HG02623 (cell line): ENCODE results near the gene MAML3.
A peak's percentile ranks its signal among the peaks of the same experiment; 100 is the strongest.

ENCODE experiments used
- ATAC-seq: cut with Tn5 transposase; IDR thresholded peaks from one replicate; pipeline ENCODE4 v1.9.1; 2021; ENCODE audit warnings: moderate library complexity; ENCODE audit not compliant: unreplicated experiment

Gene MAML3

DNA sequence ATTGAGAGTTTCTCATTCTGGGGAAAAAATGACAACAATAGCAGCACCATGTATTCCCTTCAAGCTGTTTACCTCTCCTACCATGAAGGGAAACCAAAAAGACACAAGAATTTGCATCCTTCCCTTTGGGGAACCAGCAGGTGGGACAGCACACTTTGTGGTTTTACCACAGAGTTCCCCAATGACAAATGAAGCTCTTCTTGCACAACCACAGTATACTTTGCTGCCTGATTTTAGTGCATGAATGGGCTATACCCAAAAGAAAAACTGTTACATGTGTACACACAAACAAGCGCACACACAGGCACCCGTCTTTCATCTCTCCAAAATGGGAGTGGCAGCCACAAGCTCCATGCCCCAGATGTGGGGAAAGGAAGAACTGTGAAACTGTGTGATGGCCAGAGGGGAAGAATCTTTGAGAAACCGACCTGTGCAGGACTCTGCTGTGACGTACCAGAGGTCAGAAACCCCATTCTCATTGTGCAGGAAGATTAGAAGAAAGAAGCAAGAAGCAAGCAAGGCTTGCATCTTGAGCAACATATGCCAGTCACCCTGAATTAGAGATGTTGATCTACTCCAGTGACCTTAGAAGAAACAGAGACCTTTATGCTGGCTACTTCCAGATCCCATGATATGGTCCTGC, 2.7 kb upstream of the MAML3 start:
- peak; percentile 83 for ATAC-seq

DNA sequence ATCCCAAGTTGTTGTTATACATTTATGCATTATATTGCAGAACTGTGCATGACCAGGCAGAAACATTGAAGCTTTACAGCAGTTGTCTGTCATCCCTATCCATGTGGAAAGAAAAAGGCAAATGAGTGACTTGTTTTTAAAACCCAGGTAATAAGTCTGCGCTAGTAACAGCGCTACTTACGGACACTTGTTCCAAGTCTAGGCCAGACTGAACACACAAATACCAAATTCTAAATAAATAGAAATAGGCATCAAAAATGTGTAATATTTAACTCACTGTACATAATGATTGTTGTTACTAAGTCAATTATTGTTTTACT, 548 bp upstream of the MAML3 start:
- ATAC-seq: no peak

DNA sequence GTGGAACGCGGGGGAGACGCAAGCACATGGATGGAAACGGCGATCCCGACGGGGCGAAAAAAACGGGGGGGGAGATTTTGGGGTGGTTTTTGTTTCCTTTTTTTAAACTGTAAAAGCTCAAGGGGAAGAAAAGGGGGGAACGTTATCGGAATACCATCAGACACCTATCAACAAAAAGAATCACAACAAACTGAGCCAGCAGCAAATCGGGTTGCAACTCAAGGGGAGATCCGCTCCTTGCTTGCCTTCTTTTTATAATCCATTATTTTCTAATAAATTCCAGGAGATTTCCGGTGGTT, 616 bp downstream of the MAML3 start:
- ATAC-seq: no peak

DNA sequence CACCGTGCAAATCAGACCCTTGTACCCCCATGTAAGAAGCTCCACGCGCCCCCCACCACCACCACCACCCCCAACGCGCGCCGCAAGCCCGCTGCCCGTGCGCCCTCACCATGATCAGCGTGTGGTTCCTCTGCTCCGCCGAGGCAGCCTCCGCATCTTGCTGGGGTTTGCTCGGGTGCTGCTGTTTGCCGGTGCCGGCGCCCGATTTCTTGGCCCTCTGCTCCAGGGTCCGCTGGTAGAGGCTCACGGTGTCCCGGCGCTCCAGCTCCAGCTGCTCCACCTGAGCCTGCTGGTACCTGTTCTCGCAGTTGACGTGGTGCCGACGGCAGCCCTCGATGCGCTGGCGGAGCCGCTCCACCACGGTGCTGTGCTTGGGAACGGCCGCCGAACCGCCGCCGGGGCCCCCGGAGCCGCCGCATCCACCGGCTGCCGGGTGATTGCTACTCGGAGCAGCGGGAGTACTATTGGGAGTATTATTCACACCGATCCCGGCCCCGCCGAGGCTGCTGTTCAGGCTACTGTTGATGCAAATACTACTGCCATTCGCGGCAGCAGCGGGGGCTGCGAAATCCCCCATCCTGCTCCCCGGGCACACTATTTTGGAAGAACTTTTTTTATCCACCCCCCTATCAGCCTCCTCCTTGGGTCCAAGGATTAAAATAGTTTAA, 1.1 kb downstream of the MAML3 start:
- ATAC-seq: no peak

DNA sequence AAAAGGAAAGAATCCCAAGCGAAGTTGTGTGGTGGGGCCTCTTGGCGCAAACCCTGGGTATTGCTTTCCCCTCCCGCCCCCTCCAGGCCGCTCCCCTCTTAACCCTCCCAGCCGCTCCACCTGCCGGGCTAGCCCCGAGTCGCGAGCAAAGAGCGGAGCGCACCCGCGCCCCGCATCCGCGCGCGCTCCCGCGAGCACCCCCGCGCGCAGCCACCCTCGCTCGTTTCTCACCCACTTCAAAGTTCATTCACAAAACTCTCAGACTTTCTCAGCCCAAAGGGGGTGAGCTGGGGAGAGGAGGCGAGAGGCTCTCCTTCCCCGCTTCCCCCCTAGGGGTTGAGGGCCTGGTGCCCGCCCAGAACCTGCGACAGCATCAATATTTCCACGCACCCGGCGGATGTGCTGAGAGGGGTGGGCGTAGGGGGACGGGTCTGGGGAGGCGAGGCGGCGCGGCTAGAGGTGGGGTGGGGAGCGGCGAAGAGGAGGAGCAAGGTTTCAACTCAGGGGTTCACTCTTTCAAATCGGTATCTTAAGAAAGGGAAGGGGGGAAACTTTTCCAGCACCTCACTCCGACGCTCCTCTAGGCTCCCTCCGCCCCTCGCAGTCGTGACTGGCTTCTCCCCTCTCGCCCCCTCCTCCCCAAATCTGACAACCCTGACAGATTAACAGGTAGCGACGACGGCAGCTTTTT, 1.8 kb downstream of the MAML3 start:
- ATAC-seq: no peak

DNA sequence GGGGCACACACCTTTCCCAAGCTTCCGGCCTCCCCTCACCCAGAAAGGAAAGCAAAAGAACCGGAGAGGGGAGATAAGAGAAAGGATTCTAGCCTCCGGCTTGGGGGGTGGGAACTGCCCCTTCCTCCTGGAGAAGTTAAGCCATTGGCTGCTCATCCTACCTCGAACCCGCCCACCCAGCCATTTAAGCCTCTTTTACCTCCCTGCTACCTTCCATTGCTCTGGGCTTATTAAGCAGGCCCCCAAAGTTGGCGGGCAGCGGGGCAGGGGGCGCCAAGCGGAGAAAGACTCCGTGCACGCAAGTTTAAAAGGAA, 2.3 kb downstream of the MAML3 start:
- no peak for ATAC-seq

DNA sequence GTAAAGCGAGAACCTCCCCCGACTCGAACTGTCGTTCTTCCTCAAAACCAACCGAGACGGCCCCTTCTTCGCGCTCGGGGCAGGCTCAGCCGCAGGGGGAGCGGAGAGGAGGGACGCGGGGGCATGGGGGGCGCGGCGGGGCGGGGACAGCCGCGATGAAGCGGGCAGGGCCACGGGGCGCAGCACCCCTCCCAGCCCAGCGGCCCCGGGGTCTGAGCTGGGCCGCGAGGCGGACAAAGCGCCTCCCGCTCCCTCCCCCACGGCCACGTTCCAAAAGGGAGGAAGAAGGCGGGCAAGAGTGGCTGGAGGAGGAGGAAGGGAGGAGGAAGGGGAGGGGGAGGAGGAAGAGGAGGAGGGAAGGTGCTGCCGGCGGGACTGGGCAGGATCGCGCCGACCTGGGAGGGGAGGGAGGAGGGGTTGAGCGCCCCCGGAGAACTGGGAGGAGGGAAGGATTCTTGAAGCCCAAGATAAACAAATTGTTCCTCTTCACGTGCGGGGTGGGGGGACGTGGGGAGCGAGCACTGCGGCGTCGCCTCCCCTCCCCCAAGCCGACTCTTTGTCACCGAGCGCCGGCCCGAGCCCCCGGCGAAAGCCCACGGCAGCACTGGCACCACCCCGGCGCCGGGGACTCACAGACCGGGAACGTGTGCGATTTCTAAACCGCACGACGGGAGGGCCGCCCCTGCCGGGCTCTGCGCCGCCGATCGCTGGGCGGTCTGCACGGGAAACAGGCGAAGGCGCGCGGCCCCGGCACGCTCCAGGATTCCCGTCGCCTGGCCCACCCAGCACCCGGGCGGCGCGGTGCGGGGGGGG, 2.9 kb downstream of the MAML3 start:
- no peak for ATAC-seq

DNA sequence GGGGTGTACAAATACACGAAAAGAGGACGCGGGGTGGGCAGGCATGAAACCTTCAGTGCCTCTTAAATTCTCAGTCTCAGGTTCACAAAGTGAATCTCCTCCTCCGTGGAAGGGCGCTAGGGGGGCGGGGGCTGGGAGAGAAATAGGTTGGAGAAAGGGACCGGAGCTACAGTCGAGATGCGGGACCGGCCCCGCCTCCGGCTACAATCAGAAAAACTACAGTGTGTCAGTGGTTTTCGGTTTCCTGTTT, 3.4 kb downstream of the MAML3 start:
- ATAC-seq: no peak

DNA sequence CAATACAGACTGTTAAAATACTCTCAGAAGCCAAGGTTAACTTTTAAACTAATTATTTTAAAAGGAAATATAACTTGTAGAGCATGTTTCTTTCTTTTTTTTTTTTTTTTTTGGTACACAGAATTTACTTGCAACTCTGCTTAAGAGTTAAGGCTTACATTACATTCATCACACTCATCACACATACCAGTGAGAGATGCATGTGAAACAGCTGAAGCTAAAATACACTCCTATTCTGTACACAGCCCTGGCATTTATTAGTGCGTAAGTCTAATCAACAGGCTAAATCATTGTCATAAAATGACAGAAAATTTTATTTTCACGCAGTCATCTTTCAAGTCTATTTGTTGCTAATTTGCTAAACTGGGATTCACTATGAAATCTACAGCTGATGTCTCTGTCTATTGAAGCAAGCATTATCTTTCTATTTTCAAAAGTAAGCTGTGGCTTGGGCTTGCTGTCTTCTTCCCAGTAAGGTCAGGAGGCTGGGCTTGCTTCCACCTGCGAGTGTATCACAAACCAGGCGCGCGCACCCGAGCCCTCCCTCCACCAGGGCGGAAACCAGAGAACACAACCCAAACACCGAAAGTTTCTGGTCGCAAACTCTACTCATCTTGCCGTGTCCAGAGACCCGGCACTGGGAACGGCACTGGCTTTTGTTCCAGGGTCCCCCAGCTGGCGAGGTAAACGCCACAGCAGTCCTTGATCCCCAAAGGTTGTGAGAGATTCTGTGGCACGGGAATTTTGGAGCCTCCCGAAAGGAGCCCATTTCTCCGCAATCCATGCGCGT, 3.9 kb downstream of the MAML3 start:
- no peak for ATAC-seq

DNA sequence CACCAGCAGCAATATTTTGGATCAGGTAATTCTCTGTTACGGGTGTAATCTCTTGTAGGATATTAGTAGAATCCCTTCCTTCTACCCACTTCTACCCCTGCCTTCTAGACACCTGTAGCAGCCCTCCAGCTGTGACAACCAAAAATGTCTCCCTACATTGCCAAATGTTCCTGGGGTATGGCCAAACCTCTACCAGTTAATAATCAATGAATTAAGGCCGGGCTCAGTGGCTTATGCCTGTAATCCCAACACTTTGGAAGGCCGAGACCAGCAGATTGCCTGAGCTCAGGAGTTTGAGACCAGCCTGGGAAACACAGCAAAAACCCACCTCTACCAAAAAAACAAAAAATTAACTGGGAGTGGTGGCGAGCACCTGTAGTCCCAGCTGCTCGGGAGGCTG, 9.9 kb downstream of the MAML3 start:
- ATAC-seq: no peak

DNA sequence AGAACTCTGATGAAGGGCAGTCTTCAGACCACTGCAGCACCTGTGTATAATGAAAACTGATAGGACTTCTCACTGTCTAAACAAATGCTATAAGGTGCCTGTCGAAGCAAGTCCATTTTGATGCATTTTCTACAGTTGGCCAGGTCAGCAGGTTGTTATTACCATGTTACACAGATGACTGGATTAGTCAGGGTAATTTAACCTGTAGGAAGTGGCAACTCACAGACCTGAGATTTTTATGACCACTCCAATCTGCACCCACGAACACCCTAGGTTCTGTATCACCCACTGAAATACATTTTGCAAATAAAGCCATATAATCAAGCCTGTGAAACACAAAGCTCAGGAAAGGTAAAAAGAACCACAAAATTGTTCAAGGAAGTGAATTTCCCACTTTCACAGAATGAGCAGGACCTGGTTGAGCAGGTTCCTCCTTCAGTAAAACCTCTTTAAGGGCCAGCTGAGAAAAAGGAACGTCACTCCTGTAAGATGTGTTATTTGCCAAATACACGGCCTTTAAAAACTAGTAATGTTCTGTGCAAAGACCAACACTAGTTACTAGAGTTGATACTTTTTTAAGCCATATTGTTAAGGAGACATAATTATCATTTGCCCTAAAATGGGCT, 12.7 kb downstream of the MAML3 start:
- ATAC-seq: no peak

DNA sequence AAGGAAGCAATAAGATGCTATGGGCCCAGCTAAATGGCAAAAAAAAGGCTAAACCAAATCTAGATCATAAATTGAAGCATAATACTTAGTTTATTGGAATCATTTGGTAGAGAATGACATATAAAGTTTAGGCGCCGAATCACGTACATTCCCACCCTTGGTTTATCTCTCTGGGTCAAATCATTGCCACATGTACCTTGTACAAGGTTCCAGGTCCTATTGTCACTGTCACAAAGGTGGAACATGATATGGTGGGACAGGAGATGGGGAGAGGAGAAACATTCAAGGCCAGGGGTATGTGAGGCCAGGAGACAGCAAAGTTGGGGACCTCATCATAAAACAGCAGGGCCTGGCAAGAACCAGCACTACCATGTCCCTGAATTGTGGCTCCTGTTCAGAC, 13.4 kb downstream of the MAML3 start:
- no peak for ATAC-seq

DNA sequence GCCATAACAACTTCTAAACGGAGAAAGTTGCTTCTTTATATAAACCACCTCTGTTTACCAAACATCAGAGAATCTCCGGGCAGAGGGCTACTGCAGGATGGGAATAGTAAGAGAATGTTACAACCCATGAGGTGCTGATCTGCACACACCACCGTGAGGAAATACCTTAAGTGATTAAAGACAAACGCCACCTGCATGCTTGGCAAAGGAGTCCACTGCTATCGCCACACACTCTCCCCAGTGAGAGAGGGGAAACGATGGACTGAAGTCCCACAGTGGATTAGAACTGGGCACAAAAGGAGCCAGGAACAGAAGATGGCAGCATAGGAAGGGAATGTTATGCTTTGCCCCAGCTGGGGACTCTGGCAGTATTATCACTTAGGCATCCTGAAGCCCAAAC, 15.6 kb downstream of the MAML3 start:
- no peak for ATAC-seq

DNA sequence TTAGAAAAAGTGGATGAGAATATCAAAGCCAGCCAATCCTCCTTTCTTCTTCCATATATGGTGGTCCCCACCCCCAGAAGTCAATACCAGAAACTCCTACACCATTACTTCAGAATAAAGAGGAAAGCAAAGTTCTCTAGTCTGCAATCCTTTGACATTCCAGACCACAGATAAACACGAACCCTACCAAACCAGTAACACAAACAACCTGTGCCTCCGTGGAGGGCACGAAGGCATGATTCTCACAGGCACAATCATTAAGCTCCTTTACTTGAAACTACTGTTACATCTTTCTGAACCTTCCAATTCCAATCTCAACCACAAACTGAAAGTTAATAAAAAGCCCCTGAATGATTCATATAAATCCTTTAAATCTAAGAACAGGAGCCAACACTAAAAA, 16.3 kb downstream of the MAML3 start:
- no peak for ATAC-seq

DNA sequence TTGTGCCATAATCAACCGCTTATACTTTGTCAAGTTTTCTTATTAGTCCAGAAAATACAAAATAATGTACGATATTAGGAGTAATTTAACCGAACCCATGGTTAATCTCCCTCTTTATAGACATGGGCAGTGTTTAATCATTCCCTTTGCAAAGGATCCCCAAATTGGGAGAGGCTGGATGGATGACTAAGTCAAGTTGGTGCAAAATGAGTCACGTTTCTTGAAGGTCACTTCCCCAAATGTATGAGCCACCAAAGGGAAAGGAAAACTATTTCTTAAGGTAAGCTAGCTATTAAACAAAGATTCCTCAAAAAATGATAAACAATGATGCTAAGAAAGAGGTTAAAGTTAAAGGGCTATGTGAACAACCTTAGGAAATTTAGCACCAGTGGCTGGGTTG, 17.5 kb downstream of the MAML3 start:
- ATAC-seq: no peak

DNA sequence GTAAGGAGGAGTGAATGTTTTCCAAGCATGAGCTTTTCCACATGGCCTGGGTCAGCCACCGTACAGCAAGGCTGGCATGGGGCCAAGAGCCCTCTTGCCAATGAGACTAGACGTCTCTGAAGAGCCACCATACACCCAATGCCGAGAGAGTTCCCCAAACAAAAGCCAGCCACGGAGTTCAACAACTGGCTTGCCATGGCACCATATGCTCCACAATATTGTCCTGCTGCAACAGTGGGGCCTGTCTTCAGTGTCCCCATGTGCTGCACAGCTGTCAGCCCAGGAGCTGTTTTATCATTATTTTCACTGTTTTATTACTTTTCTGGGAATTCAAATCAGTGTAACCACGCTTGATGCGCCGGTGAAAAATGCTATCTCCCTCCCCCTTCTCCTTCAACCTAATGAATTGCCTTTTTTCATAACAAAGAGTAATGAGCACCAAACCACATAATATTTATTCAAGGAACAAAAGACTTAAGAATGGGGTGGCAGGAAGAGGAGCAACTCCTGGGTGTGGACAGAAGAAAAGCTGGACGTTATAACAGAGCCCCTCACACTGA, 18.4 kb downstream of the MAML3 start:
- no peak for ATAC-seq

DNA sequence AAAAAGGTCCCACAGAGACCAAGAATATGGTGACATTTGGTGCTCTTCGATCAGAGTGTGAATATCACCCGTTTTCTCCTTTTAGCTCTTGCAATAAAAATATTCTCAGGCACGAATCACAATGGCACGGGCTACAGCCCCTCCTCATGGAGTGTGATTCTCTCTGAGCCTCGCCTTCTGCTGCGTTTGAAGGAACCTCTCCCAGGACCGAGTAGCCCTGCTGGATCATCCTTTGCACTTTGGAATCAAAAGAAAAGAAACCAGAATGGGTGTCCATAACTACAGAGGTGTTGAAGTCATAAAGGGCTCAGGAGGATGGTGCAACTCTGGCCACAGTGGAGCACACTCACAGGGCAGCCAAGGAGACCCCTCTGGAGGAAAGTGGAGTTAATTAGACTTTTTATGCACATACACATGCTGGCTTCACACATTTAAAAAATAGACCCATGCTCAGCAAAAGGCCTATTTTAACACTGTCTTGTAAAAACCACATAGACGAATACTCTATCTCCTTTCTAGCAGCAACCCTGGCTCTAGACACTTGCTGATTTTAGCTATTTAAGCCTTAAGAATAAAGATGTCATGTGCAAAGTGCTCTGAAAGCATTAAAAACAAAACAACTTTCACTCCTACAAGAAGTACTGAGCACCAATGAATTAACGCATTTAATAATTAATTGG, 19.1 kb downstream of the MAML3 start:
- no peak for ATAC-seq

DNA sequence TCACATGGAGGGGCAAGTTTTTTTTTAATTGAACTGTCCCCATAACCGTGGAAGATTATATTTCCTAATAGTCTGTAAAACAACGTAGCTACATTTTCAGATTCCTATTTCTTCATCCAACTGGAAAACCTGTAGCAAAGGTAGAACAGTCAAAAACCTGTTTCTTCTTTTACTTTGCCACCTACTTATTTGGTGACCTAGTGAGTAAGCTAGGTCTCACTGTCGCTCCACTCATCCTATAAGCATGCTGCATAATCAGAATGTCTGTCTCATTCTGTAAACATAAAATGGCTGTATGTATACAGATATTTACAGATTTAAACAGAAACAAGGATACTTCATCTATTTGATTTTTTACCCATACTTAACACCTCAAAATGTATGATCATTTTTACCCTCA, 20.4 kb downstream of the MAML3 start:
- ATAC-seq: no peak

DNA sequence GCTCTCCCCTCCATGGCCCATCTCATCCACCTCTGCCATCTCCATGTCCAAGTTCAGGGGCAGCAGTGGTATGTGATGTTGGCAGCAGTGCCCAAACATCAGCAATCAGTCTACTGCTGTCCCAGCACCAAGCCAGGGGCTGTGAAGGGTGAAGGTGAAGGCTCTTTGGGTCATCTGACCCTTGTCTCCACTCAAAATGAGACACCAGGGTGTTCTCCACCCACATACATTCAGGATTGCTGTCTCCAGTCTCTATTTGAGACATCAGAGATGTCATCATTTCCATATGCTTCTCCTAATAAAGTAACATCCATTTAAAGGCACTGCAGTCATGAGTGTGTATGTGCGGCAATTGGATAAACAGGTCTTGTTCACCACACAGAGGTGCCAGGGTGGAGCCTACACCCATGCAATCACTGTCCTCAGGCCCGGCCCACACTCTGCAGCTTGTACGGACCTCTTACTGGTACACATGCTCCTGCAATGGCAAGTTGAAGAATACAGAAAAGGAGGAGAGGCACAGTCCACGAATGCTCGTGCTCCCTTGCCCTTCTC, 22.2 kb downstream of the MAML3 start:
- ATAC-seq: no peak

DNA sequence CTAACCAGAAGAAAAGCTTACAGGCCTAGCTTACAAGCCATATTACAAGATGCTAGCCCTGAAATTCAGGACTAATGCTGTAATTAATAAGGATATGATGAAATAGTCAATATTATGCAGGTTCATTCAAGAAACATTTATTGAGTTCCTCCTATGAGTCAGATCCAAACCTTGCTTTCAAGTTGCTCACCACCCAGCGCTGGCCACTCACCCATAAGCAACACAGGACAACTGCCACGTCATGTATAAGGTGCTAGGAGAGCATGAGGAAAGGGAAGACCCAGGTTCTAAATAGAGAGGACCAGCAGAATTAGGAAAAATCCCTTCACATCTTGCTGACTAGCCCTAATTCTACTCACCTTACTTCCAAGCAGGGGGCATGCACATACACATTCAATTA, 23.3 kb downstream of the MAML3 start:
- no peak for ATAC-seq
